GM12874 (cell line): ENCODE measurements around the gene EHBP1.

ENCODE experiments used
- CTCF ChIP-seq: IDR thresholded peaks from 2 replicates; pipeline ENCODE4 v1.5.1; 2011; ENCODE audit warnings: low read depth, mild to moderate bottlenecking, control low read depth, low read length, moderate library complexity; ENCODE audit not compliant: insufficient read depth

EHBP1 gene

DNA sequence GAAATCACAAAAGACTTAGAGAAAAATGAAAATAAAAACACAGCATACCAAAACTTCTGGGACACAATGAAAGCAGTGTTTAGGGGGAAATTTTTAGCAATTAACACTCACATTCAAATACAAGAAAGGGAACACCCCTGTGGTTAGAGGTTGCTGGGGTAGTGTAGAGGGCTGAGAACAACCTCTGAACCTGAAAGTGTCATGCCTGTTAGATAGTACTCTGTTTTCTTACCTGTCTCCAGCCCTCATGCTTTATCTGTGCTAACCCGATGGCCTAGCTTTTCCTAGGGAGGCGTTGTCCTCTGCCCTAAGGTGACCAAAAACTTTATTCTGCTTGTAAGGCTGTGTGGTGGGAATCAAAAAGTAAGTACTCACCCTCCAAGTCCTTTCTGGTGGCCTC lies 222.5 kb downstream of the EHBP1 start:
- TF ChIP-seq CTCF: no peak

GRCh38 chr2:62931536-62931935 lies 226.0 kb downstream of the EHBP1 start:
- TF ChIP-seq CTCF: no peak

DNA sequence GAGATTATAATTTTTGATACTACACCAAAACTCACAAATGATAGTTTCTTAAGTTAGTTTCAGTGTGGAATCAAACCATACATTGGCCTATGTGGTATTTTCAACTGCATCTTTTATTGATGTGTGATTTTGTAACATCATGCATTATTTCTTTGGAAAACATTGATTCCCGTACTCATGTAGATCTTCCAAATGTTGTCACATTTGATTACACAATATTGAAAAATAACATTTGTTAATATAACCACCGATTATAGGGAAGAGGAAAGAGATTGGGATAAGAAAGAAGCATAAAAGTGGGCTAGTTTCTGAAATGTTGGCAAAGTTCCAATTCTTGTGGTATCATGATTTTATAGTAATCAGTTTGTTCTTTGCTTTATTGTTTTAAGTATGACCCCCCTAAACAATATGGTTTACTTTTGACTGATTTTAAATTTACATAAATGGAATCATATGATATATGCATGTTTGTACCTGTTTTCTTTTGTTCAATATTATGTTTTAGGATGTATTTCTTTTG lies 227.9 kb downstream of the EHBP1 start:
- TF ChIP-seq CTCF: no peak

- no peak for TF ChIP-seq CTCF
These were observed 229.0 kb downstream of the EHBP1 start for GRCh38 chr2:62934517-62934916.

GRCh38 chr2:62938126-62938525 lies 232.6 kb downstream of the EHBP1 start:
- no peak for TF ChIP-seq CTCF

GRCh38 chr2:62939735-62940491 lies 234.4 kb downstream of the EHBP1 start:
- no peak for TF ChIP-seq CTCF

DNA sequence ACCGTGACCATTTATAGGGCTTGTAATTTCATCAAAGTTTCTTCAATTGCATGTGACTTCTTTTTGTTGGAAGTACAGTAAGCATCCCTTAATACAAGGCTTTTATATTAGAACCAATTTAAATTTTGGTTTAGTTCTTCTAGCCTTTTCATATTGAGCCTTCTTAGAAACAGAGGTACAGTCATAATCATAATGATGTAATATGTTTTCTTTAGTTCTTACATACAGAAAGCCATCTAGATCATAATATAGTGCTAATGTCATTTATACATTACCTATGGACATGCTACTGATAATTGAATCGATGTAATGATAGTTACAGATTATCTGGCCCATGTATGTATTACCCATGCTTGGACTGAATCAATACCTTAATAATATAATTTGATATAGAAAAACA lies 235.2 kb downstream of the EHBP1 start:
- TF ChIP-seq CTCF: no peak
